Myometrial cell (primary cell): Measurements from ENCODE around the gene INCA1. TPM values are rescaled to one million over a fixed set of nuclear protein-coding genes. Genes with fewer than 3 reads are reported as not detected.

Experiments used
- total RNA-seq: library from RNA; depleted of rRNA; stranded (reverse); fragments of >200 nt; gene quantifications from 2 replicates; pipeline ENCODE4 v1.2.3, GENCODE V29; 2015

The INCA1 gene
- total RNA-seq, result under 0.01 and 0.53 TPM in 2 replicates

GRCh38 chr17:4997302-4998026, at the start of gene INCA1, which contains the start of gene KIF1C:
Gene INCA1 (minus strand): TSS chr17:4997522. CDS start chr17:4994437, 3,085 bp downstream.
Gene KIF1C (plus strand): TSS chr17:4997950. CDS start chr17:5000247, 2,297 bp downstream.

GRCh38 chr17:5035315-5035714, 38.0 kb upstream of the INCA1 start, which contains the start of gene SLC52A1:
Gene SLC52A1 (minus strand): TSS chr17:5035426. CDS start chr17:5034606, 820 bp downstream.

GRCh38 chr17:4986951-4987766, 10.2 kb downstream of the INCA1 start, which contains the start of gene CAMTA2:
Gene CAMTA2 (minus strand): TSS chr17:4987675. CDS start chr17:4986222, 1,453 bp downstream.

GRCh38 chr17:4967539-4968485, 29.5 kb downstream of the INCA1 start, which contains the start of gene SPAG7:
Gene SPAG7 (minus strand): TSS chr17:4967817. CDS start chr17:4967804, 13 bp downstream.

GRCh38 chr17:4950746-4951204, 46.5 kb downstream of the INCA1 start, which contains the start of gene ENO3:
Gene ENO3 (plus strand): TSS chr17:4951119. CDS start chr17:4951830, 711 bp downstream.

GRCh38 chr17:4948166-4948930, 49.0 kb downstream of the INCA1 start, which contains the start of gene PFN1:
Gene PFN1 (minus strand): TSS chr17:4948530. CDS start chr17:4948394, 136 bp downstream.

GRCh38 chr17:4939796-4940554, 57.3 kb downstream of the INCA1 start, which contains the start of the genes RNF167 and SLC25A11:
Gene RNF167 (plus strand): TSS chr17:4940268. CDS start chr17:4940910, 642 bp downstream.
Gene SLC25A11 (minus strand): TSS chr17:4940046. CDS start chr17:4939910, 136 bp downstream.

Other genes starting within 250 kb of the INCA1 start
- gene TM4SF5, start 225.6 kb downstream of the INCA1 start, total RNA-seq, result not detected in 2 replicates
- gene VMO1, start 211.2 kb downstream of the INCA1 start, total RNA-seq, result not detected in 2 replicates
- gene GLTPD2, start 208.6 kb downstream of the INCA1 start, total RNA-seq, result not detected in 2 replicates
- 350 and 452 TPM in 2 replicates for gene PSMB6, start 201.4 kb downstream of the INCA1 start, total RNA-seq
- 19.8 and 28.3 TPM in 2 replicates for gene PLD2, start 190.4 kb downstream of the INCA1 start, total RNA-seq
- gene MINK1, start 164.2 kb downstream of the INCA1 start, total RNA-seq, result 22.2 and 26.2 TPM in 2 replicates
- gene C17orf107, start 98.0 kb downstream of the INCA1 start, total RNA-seq, result 4.3 and 5.7 TPM in 2 replicates
- 0.35 and 0.86 TPM in 2 replicates for gene CHRNE, start 94.4 kb downstream of the INCA1 start, total RNA-seq
- gene GP1BA, start 65.2 kb downstream of the INCA1 start, total RNA-seq, result not detected in 2 replicates
- 61.9 and 65.2 TPM in 2 replicates for gene SLC25A11, start 57.5 kb downstream of the INCA1 start, total RNA-seq
- 64.3 and 64.5 TPM in 2 replicates for gene RNF167, start 57.3 kb downstream of the INCA1 start, total RNA-seq
- gene PFN1, start 49.0 kb downstream of the INCA1 start, total RNA-seq, result 1,248 and 1,319 TPM in 2 replicates
- gene ENO3, start 46.4 kb downstream of the INCA1 start, total RNA-seq, result 3.4 TPM in 1 of 2 replicates, not detected in the other
- gene SPAG7, start 29.7 kb downstream of the INCA1 start, total RNA-seq, result 60.0 and 64.9 TPM in 2 replicates
- 15.6 and 36.6 TPM in 2 replicates for gene CAMTA2, start 9.8 kb downstream of the INCA1 start, total RNA-seq
- gene KIF1C, start 428 bp upstream of the INCA1 start, total RNA-seq, result 49.3 and 54.8 TPM in 2 replicates
- 0.29 and 0.71 TPM in 2 replicates for gene SLC52A1, start 37.9 kb upstream of the INCA1 start, total RNA-seq
- 0.89 and 1.7 TPM in 2 replicates for gene ZFP3, start 80.9 kb upstream of the INCA1 start, total RNA-seq
- gene ZNF232, start 114.4 kb upstream of the INCA1 start, total RNA-seq, result 3.5 and 6.6 TPM in 2 replicates
- 0.18 TPM in 1 of 2 replicates, not detected in the other for gene USP6, start 118.5 kb upstream of the INCA1 start, total RNA-seq
- 0.29 and 1.6 TPM in 2 replicates for gene ZNF594, start 194.3 kb upstream of the INCA1 start, total RNA-seq
- not detected in 2 replicates for gene SCIMP, start 237.3 kb upstream of the INCA1 start, total RNA-seq